ENCODE measurements around the gene CSGALNACT2.
"Not testable (repeated sequence)": the region's sequence is repeated elsewhere in the genome, so short reads cannot be mapped to it uniquely, and the experiment has no call there.

The CSGALNACT2 gene

DNA sequence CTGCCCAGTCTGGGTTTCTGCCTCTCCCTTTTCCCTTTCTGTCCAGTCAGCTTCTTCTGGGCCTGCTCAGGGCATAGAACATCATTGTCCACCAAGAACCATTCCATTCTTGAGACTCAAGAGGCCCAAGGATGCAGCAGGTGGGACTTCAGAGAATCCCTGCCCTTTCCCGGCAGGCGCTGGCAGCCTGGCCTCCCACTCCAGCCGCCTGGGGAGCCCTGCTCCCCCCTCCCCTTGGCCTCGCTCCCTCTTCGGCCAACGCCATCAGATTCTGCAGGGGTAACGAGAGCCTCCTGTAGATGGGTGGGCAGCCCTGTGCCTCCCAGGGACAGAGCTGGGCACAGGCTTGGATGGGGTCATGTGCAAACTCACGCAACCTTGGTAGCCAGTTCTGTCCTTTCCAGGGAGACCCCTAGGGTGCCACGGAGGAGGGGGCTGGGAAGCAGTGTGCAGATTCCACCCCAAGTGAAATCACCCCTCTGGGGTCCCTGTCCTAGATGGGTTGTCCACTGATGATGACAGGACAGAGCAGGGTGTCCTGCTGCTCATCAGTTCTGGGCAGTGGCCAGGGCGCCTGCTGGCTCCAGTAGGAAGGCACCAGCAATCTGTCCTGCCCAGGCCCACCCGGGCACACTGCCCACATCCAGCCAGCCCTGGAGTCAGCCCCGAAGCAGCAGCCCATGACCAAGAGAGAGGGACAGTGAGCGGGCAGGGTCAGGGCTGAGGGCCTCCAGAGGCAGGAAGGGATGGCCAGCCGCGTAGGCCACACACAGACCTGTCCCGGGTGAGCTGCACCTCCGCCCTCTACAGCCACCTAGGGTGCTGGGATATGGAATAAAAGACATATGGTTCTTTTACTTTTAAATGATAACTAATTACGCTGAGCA, 80.9 kb downstream of the CSGALNACT2 start:
- no peak for DNase-seq

DNA sequence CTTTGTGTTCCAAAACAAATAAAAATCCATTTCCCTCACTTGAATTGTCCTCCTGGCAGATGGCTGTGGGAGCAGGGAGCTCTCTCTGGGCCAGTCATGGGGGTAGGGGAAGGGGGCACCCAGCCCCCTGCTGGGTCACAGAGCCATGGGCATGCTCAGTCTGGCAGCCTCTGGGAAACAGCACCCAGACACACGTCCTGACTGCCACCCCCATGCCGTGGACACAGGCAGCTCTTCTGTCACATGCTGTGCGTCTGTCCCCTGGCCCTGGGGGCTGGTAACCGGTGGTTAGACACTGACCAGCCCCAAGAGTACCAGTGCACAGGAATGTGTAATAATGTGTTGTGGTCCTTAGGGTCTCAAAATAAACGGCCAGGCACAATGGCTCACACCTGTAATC, 81.6 kb downstream of the CSGALNACT2 start:
- no peak for DNase-seq

DNA sequence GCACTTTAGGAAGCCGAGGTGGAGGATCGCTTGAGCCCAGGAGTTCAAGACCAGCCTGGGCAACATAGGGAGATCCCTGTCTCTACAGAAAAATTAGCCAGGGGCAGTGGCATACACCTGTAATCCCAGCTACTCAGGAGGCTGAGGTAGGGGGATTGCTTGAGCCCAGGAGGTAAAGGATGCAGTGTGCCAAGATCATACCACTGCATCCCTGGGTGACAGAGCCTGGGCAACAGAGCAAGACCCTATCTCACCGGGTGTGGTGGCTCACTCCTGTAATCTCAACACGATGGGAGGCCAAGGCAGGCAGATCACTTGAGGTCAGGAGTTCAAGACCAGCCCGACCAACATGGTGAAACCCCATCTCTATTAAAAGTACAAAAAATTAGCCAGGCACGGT, 82.0 kb downstream of the CSGALNACT2 start:
- not testable (repeated sequence) for DNase-seq

DNA sequence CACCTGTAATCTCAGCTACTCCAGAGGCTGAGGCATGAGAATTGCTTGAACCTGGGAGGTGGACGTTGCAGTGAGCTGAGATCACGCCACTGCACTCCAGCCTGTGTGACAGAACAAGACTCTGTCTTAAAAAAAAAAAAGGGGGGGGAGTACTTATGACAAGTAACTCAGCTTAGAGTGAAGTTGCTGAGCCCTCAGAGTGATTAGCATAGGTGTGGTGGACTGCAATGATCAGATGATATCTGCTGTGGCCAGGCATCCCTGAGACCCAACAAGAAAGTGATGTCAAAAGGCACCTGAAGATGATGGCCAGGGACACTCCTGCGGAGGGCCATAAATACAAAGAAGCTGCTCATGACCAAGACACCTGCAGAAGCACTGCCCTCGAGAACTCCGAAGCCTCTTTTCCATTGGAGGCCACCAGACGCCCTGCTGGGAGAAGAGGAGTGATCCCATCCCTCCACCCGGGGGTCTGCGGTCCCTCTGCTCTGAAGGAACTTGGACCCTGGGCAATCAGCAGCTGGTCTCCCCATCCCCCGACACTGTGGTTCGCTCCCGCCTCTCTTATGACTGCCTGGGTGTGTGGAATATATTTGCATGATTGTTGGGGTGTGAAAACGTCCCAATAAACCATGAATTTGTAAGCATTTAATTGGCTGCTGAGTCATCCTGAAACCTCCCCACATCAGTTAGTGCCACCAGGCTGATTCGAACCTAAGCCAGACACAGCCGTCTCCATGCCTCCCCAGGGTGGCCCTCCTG, 82.6 kb downstream of the CSGALNACT2 start:
- no peak for DNase-seq

DNA sequence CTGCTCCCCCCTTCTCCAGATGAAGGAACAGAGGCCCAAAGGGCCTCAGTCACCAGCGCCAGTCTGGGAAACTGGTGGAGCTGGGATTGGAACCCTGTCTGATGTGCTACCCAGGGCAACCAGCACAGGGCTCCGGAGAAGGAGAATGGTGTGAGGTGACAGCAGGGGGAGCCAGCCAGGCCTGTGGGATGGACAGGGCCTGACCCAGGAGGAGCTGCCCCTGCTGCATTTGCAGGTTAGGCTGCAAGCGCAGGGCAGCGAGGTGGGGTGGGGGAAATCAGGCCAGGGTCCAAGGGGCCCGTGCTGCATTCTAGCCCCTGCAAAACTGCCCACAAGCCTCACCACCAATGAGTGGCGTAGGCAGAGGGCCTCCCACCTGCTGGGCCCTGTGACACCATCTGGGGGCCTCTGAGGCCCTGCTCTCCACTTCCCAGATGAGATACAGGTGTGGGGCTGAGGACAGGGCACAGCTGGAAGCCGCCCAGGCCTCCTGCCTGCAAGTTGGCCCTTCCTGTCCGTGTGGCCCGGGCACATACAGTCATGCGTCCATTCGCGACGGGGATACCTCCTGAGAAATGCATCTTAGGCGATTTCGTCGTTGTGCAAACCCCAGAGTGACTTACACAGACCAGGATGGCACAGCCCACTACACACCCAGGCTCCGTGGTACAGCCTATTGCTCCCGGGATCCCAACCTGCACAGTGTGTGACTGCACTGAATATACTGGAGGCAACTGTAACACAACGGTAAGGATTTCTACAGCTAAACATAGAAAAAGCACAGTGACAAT, 83.4 kb downstream of the CSGALNACT2 start:
- DNase-seq: peak; percentile 34

DNA sequence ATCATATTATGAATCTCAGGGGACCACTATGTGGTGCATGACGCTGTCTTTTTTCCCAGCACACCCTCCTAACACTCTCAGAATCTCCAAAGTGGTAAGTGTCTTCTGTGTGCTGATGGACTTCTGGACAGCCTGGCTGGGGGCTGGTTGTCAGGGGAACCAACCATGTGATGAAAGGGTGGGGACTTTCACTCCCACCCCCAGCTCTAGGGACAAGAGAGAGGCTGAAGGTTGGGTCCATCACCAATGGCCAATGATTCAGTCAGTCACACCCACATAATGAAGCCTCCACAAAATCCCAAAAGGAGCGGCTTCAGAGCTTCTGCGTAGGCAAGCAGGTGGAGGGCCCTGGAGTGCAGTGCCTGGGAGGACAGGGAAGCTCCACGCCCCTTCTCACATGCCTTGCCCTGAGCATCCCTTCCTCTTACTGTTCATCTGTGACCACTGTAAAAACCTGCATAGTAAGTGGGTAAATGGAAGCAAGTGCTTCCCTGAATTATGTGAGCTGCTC, 84.0 kb downstream of the CSGALNACT2 start:
- DNase-seq: no peak

DNA sequence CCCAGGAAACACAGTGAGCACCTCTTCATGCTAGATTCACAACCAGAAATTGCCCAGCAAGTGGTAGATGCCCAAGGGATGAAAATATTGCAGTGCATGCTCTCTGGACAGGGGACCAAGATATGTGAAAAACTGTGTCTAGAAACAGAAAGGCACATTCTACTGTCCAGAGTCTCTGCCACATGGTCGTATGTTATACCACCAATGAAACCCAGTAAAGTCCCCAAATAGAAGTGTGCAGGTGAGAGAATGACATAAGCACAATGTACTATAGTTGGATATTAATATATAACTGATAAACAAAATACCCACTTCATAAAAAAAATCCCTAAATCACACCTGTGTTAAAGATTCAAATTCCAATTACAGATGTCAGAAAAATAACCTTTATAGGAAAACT, 84.8 kb downstream of the CSGALNACT2 start:
- DNase-seq: no peak

DNA sequence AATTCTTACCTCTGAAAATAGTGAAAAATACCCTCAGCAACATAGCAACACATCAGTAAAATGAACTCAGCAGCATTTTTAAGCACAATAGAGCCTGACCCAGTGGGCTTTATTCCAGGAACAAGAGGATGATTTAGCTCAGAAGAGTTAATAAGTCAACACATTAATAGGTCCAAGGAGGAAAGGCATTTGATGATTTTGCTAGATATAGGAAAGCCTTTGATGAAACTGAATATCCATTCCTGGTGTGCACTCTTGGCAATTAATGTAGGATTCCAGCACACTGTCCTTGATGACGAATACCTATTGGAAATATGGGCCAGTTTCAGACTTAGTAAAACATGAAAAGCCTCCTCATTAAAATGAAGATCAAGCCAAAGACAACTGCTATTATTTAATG, 86.1 kb downstream of the CSGALNACT2 start:
- no peak for DNase-seq

DNA sequence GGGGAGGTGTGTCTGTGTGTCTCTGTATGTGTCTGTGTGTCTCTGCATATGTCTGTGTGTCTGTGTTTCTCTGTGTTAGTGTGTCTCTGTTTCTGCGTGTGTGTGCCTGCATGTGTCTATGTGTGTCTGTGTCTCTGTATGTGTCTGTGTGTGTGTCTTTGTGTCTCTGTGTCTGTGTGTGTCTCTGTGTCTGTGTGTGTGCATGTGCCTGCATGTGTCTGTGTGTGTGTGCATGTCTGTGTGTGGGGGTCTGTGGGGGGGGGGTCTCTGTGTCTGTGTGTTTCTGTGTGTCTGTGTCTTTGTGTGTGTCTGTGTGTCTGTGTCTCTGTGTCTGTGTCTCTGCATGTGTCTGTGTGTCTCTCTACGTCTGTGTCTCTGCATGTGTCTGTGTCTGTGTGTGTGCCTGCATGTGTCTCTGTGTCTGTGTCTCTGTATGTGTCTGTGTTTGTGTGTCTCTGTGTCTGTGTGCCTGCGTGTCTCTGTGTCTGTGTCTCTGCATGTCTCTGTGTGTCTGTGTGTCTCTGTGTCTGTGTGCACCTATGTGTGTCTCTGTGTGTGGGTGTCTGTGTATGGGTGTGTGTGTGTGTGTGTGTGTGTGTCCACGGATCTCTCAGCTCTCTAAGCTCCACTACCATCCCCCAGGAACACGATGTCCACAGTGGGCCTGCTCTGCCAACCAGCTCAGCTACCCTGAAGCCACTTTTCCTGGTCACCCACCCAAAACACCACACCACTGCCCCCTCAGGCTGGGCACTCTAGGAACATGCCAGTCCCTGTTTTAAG, 87.0 kb downstream of the CSGALNACT2 start:
- DNase-seq: no peak

DNA sequence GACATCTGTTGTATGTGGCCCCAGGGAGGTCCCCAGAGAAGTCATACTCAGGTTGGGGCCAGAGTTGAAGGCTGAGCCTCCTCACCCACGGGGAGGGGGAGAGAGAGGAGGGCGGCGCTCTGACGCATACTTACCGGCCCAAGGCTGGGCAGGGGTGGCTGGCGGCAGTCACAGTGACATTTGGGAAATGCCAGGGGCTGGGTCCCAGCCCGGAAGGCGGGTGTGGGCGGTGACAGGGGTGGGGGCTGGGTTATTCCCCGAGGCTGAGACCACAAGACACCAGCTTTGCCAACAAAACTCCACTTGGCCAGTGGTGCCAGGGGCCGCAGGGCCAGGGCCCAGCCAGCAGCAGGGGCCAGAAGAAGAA, 87.5 kb downstream of the CSGALNACT2 start:
- no peak for DNase-seq

DNA sequence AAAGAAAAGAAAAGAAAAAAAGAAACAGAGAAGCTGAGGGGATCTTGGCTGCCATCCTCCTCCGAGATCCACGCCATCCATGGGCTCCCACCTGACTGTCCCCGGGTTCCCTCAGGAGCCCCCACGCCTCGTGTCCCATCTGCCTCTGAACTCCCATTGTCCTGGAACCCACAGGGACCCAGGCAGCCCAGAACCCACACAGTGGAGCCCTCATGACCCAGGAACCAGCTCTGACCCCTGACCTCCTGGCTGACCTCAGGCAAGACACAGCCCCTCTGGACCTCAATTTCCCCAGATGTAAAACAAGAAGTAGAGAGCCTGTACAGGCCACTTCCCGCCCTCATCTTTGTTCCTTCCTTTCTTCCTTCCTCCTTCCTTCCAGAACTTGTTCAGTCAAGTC, 88.2 kb downstream of the CSGALNACT2 start:
- DNase-seq: no peak

DNA sequence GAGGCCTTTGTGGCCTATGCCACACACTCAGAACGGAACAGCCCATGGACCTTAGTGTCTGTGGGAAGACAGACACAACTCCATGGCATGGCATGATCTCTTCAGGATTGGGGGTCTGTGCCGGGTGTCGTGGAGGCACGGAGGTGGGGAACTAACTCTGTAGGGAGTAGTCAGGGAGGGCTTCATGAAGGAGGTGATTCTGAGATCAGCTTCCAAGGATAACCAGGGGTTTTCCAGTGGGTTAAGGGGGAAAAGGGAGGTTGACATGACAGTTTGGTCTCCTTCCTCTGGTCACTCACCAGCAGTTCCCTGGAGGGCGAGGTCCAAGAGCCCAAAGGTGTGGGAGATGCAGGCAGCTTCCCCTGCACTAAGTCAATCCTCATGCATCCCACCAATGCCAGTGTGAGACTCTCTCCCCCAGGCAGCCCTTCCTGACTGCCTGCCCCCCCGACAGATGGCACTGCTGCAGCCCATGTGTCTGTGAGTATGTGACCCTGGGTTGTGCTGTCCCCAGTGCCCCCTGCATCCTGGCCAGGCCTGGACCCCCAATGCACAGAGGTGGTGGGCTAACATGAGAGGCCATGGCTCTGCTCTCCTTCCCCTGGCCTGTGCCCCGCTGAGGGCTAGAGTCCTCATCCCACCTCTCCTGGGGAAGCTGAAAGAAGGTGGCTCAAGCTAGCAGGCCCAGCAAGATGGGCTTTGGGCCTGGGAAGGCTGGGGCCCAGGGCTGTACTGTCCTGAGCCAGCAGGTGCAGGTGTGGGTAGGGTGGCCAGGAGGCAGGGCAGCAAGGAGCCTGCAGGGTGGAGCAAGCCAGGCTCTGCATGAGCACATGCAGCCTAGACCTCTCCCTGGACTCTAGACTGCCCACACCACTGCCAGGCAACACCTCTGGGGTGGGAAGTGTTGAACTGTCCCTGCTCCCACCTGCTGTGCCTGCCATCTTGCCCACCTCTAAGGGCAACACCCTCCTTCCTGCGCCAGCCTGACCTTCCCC, 88.9 kb downstream of the CSGALNACT2 start:
- no peak for DNase-seq

DNA sequence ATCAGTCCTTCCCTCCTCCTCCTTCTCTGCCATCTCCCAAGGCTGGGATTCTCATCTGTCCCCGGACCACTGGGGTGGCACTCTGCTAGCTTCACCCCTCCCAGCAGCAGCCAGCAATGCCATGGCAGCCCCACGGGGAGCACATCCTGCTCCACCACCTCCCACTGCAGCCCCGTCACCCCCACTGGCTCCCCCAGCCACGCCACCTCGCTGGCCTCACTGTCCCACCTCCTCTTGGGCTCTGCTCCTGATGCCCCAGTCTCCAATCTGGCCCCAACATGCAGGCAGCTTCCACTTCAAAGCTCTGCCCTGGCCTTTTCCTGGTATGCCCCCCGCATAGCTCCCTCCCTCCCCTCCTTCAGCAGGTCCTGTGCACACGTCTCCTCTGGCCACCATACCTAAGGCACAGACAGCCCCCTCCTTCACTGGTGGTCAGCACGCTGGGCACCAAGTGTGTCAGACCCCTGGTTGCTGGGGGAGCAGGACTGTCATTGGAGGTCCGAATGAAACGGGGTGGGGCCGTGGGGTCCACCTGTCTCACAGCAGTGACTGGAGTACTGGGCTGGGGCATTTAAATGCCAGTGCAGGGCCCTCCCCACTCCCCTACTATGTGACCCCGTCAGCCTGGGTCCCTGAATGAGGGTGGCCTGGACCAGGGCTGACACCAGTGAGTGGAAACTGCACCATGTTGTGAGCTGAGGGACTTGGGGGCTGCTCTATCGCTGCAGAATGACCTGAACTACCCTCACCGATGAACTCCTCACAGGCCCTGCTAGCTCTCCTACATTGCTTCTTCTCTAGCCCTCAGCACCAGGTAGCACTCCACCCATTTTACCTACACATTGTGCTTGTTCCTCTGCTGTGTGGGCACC, 89.9 kb downstream of the CSGALNACT2 start:
- DNase-seq: no peak

DNA sequence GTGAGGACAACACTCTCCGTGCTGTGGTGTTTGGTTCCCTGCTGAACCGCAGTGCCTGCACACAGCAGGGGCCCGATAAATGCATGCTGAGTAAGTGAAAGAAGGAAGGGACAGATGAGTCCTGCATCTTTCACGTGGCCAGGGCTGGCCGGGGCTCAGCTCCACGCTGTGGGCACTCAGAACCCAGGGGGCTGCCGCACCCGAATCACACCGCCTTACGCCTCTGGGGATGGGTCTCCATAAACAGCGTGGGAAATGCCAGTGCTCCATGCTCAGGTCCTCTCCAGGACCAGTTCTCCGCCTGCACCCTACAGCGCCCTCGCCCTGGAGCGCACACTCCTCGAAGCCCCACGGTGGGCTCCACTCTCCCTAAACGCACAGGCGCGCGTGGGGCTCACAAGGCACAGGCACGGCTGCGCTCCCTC, 90.5 kb downstream of the CSGALNACT2 start:
- peak; percentile 10 for DNase-seq

DNA sequence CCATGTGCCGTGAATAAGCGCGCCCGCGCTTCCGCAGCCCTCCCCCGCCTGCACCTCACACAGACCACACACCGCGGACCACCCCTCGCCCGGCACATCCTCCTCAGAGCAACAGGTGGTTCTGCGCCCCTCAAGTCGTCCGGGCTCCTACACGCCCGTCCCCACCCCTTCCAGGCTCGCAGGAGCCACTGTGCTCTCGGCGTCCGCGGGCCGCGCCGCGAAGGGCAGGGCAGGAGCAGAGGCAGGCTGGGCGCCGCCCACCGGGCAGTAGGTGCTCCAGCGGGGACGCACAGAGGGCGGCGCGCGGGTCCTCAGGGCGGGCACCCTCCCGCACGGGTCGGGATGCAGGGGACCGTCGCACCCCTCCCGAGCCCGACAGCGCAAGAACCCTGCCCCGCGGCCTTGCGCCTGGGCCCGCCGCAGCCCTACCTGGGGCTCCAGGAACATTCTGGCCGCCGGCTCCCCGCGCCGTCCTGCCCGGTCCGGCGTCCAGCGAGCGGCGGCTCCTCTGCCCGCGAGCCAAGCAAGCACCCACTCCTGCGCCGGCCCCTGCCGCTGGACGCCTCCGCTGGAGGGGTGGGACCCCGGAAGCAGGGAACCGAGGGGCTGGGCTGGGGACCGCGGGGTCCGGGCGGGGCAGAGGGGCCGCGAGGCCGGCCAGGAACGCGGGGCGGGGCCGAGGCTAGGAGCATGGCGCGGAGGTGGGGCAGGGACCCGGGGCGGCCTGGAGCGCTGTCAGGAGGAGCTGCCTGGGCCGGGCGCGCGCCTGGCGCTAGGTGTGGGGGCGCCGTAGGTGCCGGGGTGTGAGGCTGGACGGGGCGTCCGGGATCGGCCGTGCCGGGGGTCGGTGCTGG, 91.2 kb downstream of the CSGALNACT2 start:
- DNase-seq: peak; percentile 40

DNA sequence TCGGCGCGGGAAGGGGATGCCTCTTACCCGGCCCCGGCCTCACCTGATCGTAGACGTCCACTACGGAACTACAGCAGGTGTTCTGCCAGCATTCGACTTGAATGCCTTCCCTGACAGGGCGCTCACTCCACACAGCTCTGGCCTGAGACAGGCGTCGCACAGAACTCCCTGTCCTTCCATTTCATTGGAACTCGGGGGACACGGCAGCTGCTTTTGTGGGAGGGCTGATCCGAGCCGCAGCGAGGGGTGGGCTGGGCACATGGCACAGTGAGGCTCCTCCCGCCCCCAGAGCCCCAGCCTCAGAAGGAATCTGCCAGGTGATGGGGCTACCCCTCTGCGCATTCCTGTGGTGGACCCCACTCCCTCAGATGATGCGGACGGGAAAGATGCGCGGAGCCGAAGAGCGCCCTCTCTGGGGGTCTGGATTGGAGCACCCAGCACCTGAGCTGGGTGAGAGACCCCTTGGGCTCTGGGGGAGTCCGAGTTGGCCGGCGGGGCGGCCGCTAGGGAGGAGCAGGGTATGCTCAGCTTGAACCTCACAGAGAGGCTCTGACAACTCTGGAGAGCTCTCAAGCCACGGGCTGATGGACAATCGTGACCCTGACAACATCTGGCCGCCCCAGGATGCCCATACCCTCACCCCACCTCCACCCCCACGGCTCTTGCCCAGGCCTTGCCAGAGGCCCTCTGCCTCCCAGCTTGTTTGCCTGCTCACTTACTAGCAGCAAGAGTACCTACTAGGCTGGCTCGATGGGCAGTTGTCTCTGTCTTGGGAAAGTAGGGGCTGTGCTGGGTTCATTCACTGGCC, 92.1 kb downstream of the CSGALNACT2 start:
- DNase-seq: no peak

DNA sequence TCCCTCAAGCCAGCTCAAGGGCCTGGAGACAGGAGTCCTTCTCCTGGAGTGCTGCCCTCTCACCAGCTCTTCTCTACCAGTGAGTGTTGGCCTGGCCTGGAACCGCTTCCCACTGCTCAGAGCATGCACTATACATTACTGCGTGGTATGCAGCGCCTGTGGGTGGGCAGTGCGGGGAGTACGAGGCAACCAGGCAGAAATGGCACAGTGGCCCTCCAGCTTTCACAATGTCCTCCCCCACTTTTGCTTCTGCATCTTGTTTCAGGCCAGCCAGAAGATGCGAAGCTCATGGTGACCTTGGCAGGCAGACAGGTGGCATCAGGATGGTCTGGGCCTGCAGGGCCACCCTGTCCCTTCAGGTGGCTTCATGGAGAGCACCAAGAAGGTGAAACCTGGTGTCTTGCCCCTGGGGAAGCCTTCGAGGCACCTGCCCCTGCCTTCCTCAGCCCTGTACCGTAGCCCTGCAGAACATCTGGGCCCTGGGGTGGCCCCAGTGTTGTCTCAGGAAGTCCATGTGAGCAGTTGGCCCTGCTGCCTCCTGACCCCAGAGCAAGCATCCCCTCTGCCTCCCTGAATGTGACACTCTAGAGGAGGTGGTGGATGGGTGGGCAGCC, 92.8 kb downstream of the CSGALNACT2 start:
- DNase-seq: no peak
